B cell (primary cell): Measurements from ENCODE around the gene TANGO6. TPM values are rescaled to one million over a fixed set of nuclear protein-coding genes. Genes with fewer than 3 reads are reported as not detected.
"Not testable (repeated sequence)": the region's sequence is repeated elsewhere in the genome, so short reads cannot be mapped to it uniquely, and the experiment has no call there.

Experiments
- ATAC-seq: fragments of 200-7000 bp; cut with Tn5 transposase; one replicate; pipeline ENCODE4 v1.10.0; 2021; ENCODE audit warnings: low read depth, mild to moderate bottlenecking, moderate number of reproducible peaks, moderate library complexity
- CTCF ChIA-PET: fragments of 350-600 bp; sonication (Branson Sonifier 250); formaldehyde crosslinking; loops from one replicate; lab custom pipeline; 2021; ENCODE audit warnings: antibody characterized with exemption, inconsistent platforms; lab: Charles Lee
- POLR2A ChIA-PET: fragments of 350-600 bp; sonication (Branson Sonifier 250); formaldehyde crosslinking; loops from one replicate; lab custom pipeline; 2021; ENCODE audit warnings: antibody characterized with exemption; lab: Charles Lee
- DNase-seq: peaks from one replicate; pipeline ENCODE4 v3.0.0; 2013
- H2AFZ ChIP-seq: 2 replicates; pipeline ENCODE4 v1.6.1; 2012; ENCODE audit warnings: mild to moderate bottlenecking, low read depth, low read length; ENCODE audit not compliant: insufficient read depth, poor library complexity, severe bottlenecking
- H3K27ac ChIP-seq, 2 donors: 1 replicate in 1 of 2; 2 replicates in 1 of 2; pipeline ENCODE4 v1.5.1; 2012 to 2013; ENCODE audit warnings: low read length in 2 of 2, mild to moderate bottlenecking in 2 of 2, moderate library complexity in 1 of 2
- H3K27me3 ChIP-seq, 4 experiments: fragments of 200-600 bp in 1 of 4; sonication (generic) in 1 of 4; replicated peaks in 1 of 4; 1 replicate in 2 of 4; 2 replicates in 2 of 4; pipeline versions ENCODE4 v1.6.1 to v1.7.0; 2013 to 2016; ENCODE audit warnings: low read length in 3 of 4, mild to moderate bottlenecking in 2 of 4, mixed read lengths in 1 of 4, moderate library complexity in 1 of 4; ENCODE audit not compliant: insufficient read depth in 4 of 4, control insufficient read depth in 3 of 4; ENCODE audit errors: control extremely low read depth in 1 of 4
- H3K36me3 ChIP-seq, 2 experiments: replicated peaks in 1 of 2; 1 replicate in 1 of 2; 2 replicates in 1 of 2; pipeline versions ENCODE4 v1.6.1 to v1.7.1; 2013; ENCODE audit warnings: low read length in 1 of 2; ENCODE audit not compliant: insufficient read depth in 2 of 2, control insufficient read depth in 1 of 2; ENCODE audit errors: control extremely low read depth in 1 of 2, extremely low read depth in 1 of 2
- H3K4me1 ChIP-seq, 2 donors: fragments of 200-600 bp in 1 of 2; sonication (generic) in 1 of 2; 1 replicate in 1 of 2; 2 replicates in 1 of 2; pipeline versions ENCODE4 v1.5.1 to v1.6.1; 2013 to 2017; ENCODE audit warnings: low read length in 2 of 2; ENCODE audit not compliant: control insufficient read depth in 2 of 2, insufficient read depth in 2 of 2
- H3K4me2 ChIP-seq: replicated peaks from 2 replicates; pipeline ENCODE3; 2012; ENCODE audit warnings: mild to moderate bottlenecking, low read depth, low read length; ENCODE audit not compliant: poor library complexity, severe bottlenecking
- H3K4me3 ChIP-seq, 5 experiments: fragments of 200-600 bp in 1 of 5; sonication (generic) in 1 of 5; 1 replicate in 3 of 5; 2 replicates in 2 of 5; pipeline versions ENCODE4 v1.5.1 to v1.7.0; 2011 to 2016; ENCODE audit warnings: low read length in 4 of 5, mild to moderate bottlenecking in 4 of 5, low read depth in 2 of 5, control low read depth in 1 of 5, moderate library complexity in 1 of 5; ENCODE audit not compliant: insufficient read depth in 1 of 5; ENCODE audit errors: control extremely low read depth in 1 of 5, extremely low read depth in 1 of 5
- H3K79me2 ChIP-seq: fragments of 200-600 bp; sonication (generic); one replicate; pipeline ENCODE4 v1.6.0; 2016; ENCODE audit warnings: low read length; ENCODE audit not compliant: control insufficient read depth, insufficient read depth
- H3K9ac ChIP-seq: fragments of 200-600 bp; sonication (generic); 2 replicates; pipeline ENCODE4 v1.6.1; 2017; ENCODE audit warnings: mild to moderate bottlenecking, low read length, moderate library complexity
- H3K9me3 ChIP-seq, 3 donors: one replicate each; pipeline versions ENCODE4 v1.6.1 to v1.7.1; 2013; ENCODE audit warnings: low read length in 2 of 3; ENCODE audit not compliant: control insufficient read depth in 2 of 3, insufficient read depth in 1 of 3; ENCODE audit errors: control extremely low read depth in 1 of 3
- H4K20me1 ChIP-seq: 2 replicates; pipeline ENCODE4 v1.6.0; 2012; ENCODE audit warnings: mild to moderate bottlenecking, low read length; ENCODE audit not compliant: insufficient read depth, control insufficient read depth, poor library complexity, severe bottlenecking
- H3K27ac Mint-ChIP-seq: one replicate; pipeline ENCODE4 v1.8.0; 2021; ENCODE audit warnings: mixed read lengths
- H3K27me3 Mint-ChIP-seq: one replicate; pipeline ENCODE4 v1.8.0; 2021; ENCODE audit warnings: mixed read lengths
- H3K4me1 Mint-ChIP-seq: one replicate; pipeline ENCODE4 v1.8.0; 2021; ENCODE audit warnings: mixed read lengths
- H3K4me3 Mint-ChIP-seq: one replicate; pipeline ENCODE4 v1.8.0; 2021; ENCODE audit warnings: mixed read lengths
- H3K9me3 Mint-ChIP-seq: one replicate; pipeline ENCODE4 v1.8.0; 2022; ENCODE audit warnings: mixed read lengths; ENCODE audit not compliant: insufficient read depth
- EZH2 ChIP-seq: IDR thresholded peaks from 2 replicates; pipeline ENCODE4 v1.6.1; 2012; ENCODE audit warnings: borderline replicate concordance, low read depth, mild to moderate bottlenecking, moderate library complexity, low read length; ENCODE audit not compliant: insufficient read depth, poor library complexity, severe bottlenecking
- WGBS: methylation state at CpG from one replicate; pipeline ENCODE4 v1.1.5; 2013; ENCODE audit warnings: missing lambda C conversion rate; ENCODE audit not compliant: insufficient coverage; 5-methylcytosine and 5-hydroxymethylcytosine counted together
- intact Hi-C: fragments of 100-400 bp; cut with micrococcal nuclease; formaldehyde crosslinking; loops from one replicate; pipeline ENCODE4 v1.10.0; 2022
- polyA plus RNA-seq: library from polyadenylated mRNA; depleted of rRNA; stranded (reverse); fragments of >200 nt; gene quantifications from 2 replicates; pipeline ENCODE4 v1.2.3, GENCODE V29; 2012
- total RNA-seq, 2 donors: library from RNA; stranded (reverse); fragments of 120-200 nt in 1 of 2; gene quantifications; 1 replicate in 1 of 2; 2 replicates in 1 of 2; pipeline versions ENCODE4 v1.2.3 to v1.2.4, GENCODE V29; 2013 to 2022
- TF ChIP-seq, protein P1 (sequence below): fragments of 200-600 bp; IDR thresholded peaks from one replicate; pipeline ENCODE4 v1.8.0; 2022; ENCODE audit warnings: antibody characterized with exemption, mild to moderate bottlenecking

TANGO6 gene
- total and polyA plus RNA-seq, 2 donors (not counting 1 experiment from before 2014, with no cell fraction given) = 8.0 to 42.8 TPM

DNA sequence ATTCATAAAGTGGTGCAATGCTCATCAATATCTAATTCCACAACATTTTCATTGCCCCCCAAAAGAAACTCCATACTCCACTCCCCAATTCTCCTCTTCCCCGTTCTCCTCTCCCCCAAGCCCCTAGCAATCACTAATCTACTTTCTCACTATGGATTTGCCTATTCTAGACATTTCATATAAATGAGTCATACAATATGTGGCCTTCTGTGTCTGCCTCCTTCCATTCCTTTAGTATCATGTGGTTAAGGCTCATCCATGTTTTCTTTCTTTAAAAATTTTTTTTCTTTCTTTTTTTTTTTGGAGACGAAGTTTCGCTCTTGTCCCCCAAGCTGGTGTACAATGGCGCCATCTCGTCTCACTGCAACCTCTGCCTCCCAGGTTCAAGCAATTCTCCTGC is 205.8 kb downstream of the TANGO6 start:
- no peak overlapping the region for H3K27ac Mint-ChIP-seq
- H3K4me1 Mint-ChIP-seq = no peaks in the 10 kb centered on the region
- Histone ChIP-seq H3K4me1 (no peaks in the 10 kb centered on the region), H3K27me3 (no peaks in the 10 kb centered on the region), H3K36me3 (peaks cover 0 to 4% of the 10 kb centered on the region in 2 experiments), H3K79me2 (no peaks in the 10 kb centered on the region), H3K9ac (no peak overlapping the region), H3K4me2 (no peak overlapping the region), H3K9me3 (no peaks in the 10 kb centered on the region), H2AFZ (no peak overlapping the region), H4K20me1 (no peaks in the 10 kb centered on the region), H3K4me3 (no peak overlapping the region), H3K27ac (no peak overlapping the region)
- ChIA-PET POLR2A (no interaction called here), CTCF (no interaction called here)
- DNase-seq (no peak), ATAC-seq (no peak)
- no peaks in the 10 kb centered on the region for H3K9me3 Mint-ChIP-seq
- 94% methylated on average over 3 of the region's 5 CpGs for WGBS
- no peak overlapping the region for H3K4me3 Mint-ChIP-seq
- no peak for TF ChIP-seq EZH2
- TF ChIP-seq, protein P1, sequence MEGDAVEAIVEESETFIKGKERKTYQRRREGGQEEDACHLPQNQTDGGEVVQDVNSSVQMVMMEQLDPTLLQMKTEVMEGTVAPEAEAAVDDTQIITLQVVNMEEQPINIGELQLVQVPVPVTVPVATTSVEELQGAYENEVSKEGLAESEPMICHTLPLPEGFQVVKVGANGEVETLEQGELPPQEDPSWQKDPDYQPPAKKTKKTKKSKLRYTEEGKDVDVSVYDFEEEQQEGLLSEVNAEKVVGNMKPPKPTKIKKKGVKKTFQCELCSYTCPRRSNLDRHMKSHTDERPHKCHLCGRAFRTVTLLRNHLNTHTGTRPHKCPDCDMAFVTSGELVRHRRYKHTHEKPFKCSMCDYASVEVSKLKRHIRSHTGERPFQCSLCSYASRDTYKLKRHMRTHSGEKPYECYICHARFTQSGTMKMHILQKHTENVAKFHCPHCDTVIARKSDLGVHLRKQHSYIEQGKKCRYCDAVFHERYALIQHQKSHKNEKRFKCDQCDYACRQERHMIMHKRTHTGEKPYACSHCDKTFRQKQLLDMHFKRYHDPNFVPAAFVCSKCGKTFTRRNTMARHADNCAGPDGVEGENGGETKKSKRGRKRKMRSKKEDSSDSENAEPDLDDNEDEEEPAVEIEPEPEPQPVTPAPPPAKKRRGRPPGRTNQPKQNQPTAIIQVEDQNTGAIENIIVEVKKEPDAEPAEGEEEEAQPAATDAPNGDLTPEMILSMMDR = no peak
- intact Hi-C loops = no loop called here
- no peaks in the 10 kb centered on the region for H3K27me3 Mint-ChIP-seq

DNA sequence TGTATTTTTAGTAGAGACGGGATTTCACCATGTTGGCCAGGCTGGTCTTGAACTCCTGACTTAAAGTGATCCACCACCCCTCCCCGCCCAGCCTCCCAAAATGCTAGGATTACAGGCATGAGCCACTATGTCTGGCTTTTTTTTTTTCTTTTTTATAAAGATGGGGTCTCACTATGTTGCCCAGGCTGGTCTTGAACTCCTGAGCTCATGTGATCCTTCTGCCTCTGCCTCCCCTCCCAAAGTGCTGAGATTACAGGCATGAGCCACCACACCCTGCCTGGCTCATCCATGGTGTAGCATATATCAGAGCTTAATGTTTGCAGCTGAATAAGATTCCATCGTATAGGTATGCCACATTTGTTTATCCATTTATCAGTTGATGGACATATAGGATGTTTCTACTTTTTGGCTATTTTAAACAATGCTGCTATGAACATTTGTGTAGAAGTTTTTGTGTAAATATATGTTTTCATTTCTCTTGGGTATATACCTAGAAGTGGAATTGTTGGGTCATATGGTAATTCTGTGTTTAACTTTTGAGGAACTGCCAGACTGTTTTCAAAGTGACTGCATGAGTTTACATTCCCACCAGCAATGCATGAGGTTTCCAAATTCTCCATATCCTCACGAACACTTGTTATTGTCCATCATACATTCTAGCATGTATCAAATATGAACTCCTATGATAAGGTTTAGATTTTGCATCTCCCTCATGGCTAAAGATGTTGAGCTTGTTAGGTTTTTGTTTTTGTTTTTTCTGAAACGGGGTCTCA is 206.5 kb downstream of the TANGO6 start:
- H3K27ac ChIP-seq = no peak overlapping the region
- H3K4me2 ChIP-seq = no peak overlapping the region
- no peaks in the 10 kb centered on the region for H3K4me1 Mint-ChIP-seq
- ATAC-seq (no peak), DNase-seq (no peak)
- H3K27ac Mint-ChIP-seq = no peak overlapping the region
- no peak overlapping the region for H2AFZ ChIP-seq
- intact Hi-C loops = no loop called here
- TF ChIP-seq, protein P1 = no peak
- no peak for TF ChIP-seq EZH2
- no peaks in the 10 kb centered on the region for H3K27me3 Mint-ChIP-seq
- H3K36me3 ChIP-seq = no peaks in the 10 kb centered on the region
- CTCF ChIA-PET = no interaction called here
- H3K4me3 ChIP-seq = no peak overlapping the region
- H3K9ac ChIP-seq = no peak overlapping the region
- POLR2A ChIA-PET = no interaction called here
- no peaks in the 10 kb centered on the region for H3K9me3 ChIP-seq
- H3K4me1 ChIP-seq = no peaks in the 10 kb centered on the region
- H3K9me3 Mint-ChIP-seq = no peaks in the 10 kb centered on the region
- H3K27me3 ChIP-seq = no peaks in the 10 kb centered on the region
- no peaks in the 10 kb centered on the region for H4K20me1 ChIP-seq
- no peaks in the 10 kb centered on the region for H3K79me2 ChIP-seq
- no peak overlapping the region for H3K4me3 Mint-ChIP-seq
- 100% methylated on average over 1 of the region's 5 CpGs for WGBS

- H3K4me1 Mint-ChIP-seq, CTCF ChIA-PET: not testable (repeated sequence)
Observed at GRCh38 chr16:69051517-69051830, 208.1 kb downstream of the TANGO6 start.

More at GRCh38 chr16:69051517-69051830, 208.1 kb downstream of the TANGO6 start:
- H3K27ac ChIP-seq, H2AFZ ChIP-seq, H3K4me2 ChIP-seq, H3K4me3 ChIP-seq, H3K9ac ChIP-seq, H3K36me3 ChIP-seq, H3K9me3 Mint-ChIP-seq, DNase-seq, H3K27me3 Mint-ChIP-seq, H3K4me1 ChIP-seq, intact Hi-C loops, H3K4me3 Mint-ChIP-seq, H3K27me3 ChIP-seq, H3K9me3 ChIP-seq, H4K20me1 ChIP-seq, ATAC-seq, POLR2A ChIA-PET, H3K27ac Mint-ChIP-seq, H3K79me2 ChIP-seq: not testable (repeated sequence)
- WGBS = 100% methylated on average over 1 of the region's 3 CpGs
